SU-DHL-6 (cell line): ENCODE results near the gene DAPL1.

Source experiments
- EZH2phosphoT487 ChIP-seq: fragments of 200-600 bp; sonication (generic), shearing (Covaris generic); conservative IDR thresholded peaks from 2 replicates; pipeline ENCODE4 v1.6.1; 2018; ENCODE audit warnings: mild to moderate bottlenecking, antibody characterized with exemption, low read length, moderate library complexity, mixed read lengths
- TF ChIP-seq, protein P1 (sequence below): fragments of 200-600 bp; sonication (generic); IDR thresholded peaks from one replicate; pipeline ENCODE4 v1.5.1; 2017; ENCODE audit warnings: antibody characterized with exemption, mild to moderate bottlenecking, low read length, moderate library complexity; ENCODE audit not compliant: insufficient read depth, poor library complexity, severe bottlenecking

DNA sequence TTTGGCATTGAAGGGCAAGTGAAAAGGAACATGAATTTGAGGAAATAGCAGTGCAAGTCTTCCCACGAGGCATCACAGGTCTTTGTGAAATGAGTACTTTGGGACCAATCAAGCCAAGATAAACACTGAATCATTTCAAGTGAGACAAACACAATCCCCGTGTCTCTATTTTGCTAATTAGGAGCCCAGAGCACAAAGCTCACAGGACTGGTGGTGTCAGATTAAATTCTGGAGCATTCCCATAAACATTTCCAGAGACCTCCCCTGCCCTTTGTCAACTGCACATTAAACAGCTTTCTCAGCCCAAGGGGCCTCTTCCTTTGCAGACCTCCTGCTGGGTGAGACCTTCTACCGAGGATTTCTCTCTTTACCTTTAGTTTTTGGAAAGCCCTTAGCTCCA lies 50.7 kb downstream of the DAPL1 start:
- TF ChIP-seq, protein P1, sequence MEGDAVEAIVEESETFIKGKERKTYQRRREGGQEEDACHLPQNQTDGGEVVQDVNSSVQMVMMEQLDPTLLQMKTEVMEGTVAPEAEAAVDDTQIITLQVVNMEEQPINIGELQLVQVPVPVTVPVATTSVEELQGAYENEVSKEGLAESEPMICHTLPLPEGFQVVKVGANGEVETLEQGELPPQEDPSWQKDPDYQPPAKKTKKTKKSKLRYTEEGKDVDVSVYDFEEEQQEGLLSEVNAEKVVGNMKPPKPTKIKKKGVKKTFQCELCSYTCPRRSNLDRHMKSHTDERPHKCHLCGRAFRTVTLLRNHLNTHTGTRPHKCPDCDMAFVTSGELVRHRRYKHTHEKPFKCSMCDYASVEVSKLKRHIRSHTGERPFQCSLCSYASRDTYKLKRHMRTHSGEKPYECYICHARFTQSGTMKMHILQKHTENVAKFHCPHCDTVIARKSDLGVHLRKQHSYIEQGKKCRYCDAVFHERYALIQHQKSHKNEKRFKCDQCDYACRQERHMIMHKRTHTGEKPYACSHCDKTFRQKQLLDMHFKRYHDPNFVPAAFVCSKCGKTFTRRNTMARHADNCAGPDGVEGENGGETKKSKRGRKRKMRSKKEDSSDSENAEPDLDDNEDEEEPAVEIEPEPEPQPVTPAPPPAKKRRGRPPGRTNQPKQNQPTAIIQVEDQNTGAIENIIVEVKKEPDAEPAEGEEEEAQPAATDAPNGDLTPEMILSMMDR = no peak
- TF ChIP-seq EZH2phosphoT487 = no peak
